Liver (tissue), 9 donors: ENCODE data around the gene FGF12. TPM values are rescaled to one million over a fixed set of nuclear protein-coding genes. Genes with fewer than 3 reads are reported as not detected.

Experiments used
- DNase-seq: peaks from one replicate; pipeline ENCODE4 v3.0.0-alpha.2; 2017; ENCODE audit warnings: low spot score
- H3K27ac ChIP-seq, 2 donors: one replicate each; pipeline ENCODE4 v1.7.0; 2013; ENCODE audit warnings: inconsistent platforms in 2 of 2, low read length in 2 of 2, control low read depth in 1 of 2, low read depth in 1 of 2, mild to moderate bottlenecking in 1 of 2
- H3K27me3 ChIP-seq, 4 donors: one replicate each; pipeline versions ENCODE4 v1.6.1 to v1.7.0; 2013; ENCODE audit warnings: low read length in 3 of 4, inconsistent platforms in 1 of 4, mild to moderate bottlenecking in 1 of 4, moderate library complexity in 1 of 4; ENCODE audit not compliant: control insufficient read depth in 4 of 4, insufficient read depth in 4 of 4
- H3K36me3 ChIP-seq, 4 donors: one replicate each; pipeline versions ENCODE4 v1.6.1 to v1.7.0; 2013; ENCODE audit warnings: low read length in 3 of 4, mild to moderate bottlenecking in 3 of 4, low read depth in 1 of 4, moderate library complexity in 1 of 4; ENCODE audit not compliant: control insufficient read depth in 4 of 4, insufficient read depth in 3 of 4
- H3K4me1 ChIP-seq, 4 donors: one replicate each; pipeline versions ENCODE4 v1.6.1 to v1.7.0; 2013; ENCODE audit warnings: low read length in 3 of 4, mild to moderate bottlenecking in 3 of 4, moderate library complexity in 1 of 4; ENCODE audit not compliant: control insufficient read depth in 4 of 4, insufficient read depth in 4 of 4
- H3K4me3 ChIP-seq, 3 donors: one replicate each; pipeline versions ENCODE4 v1.6.1 to v1.7.0; 2013; ENCODE audit warnings: low read length in 3 of 3, control low read depth in 1 of 3, low read depth in 1 of 3, mild to moderate bottlenecking in 1 of 3
- H3K9ac ChIP-seq, 2 donors: one replicate each; pipeline ENCODE4 v1.7.0; 2013; ENCODE audit warnings: low read length in 2 of 2, mild to moderate bottlenecking in 2 of 2, moderate library complexity in 2 of 2, control low read depth in 1 of 2, low read depth in 1 of 2
- H3K9me3 ChIP-seq, 4 donors: one replicate each; pipeline versions ENCODE4 v1.6.1 to v1.7.0; 2013; ENCODE audit warnings: low read length in 3 of 4; ENCODE audit not compliant: control insufficient read depth in 4 of 4
- EGR1 ChIP-seq, 2 donors: IDR thresholded peaks; 2 replicates each; pipeline ENCODE4 v1.6.1; 2016 to 2018; ENCODE audit warnings: antibody characterized with exemption in 2 of 2, low read depth in 2 of 2
- FOXA1 ChIP-seq: IDR thresholded peaks from 2 replicates; pipeline ENCODE4 v1.6.1; 2016; ENCODE audit warnings: antibody characterized with exemption
- FOXA2 ChIP-seq: IDR thresholded peaks from 2 replicates; pipeline ENCODE4 v1.6.1; 2016; ENCODE audit warnings: antibody characterized with exemption
- GABPA ChIP-seq, 2 donors: IDR thresholded peaks in 1 of 2; conservative IDR thresholded peaks in 1 of 2; 2 replicates each; pipeline ENCODE4 v1.6.1; 2016; ENCODE audit warnings: antibody characterized with exemption in 2 of 2, mild to moderate bottlenecking in 1 of 2, moderate library complexity in 1 of 2
- HNF4A ChIP-seq, 2 donors: conservative IDR thresholded peaks; 2 replicates each; pipeline ENCODE4 v1.6.1; 2016; ENCODE audit warnings: antibody characterized with exemption in 2 of 2, mild to moderate bottlenecking in 2 of 2
- HNF4G ChIP-seq: IDR thresholded peaks from 2 replicates; pipeline ENCODE4 v1.6.1; 2016; ENCODE audit warnings: antibody characterized with exemption
- JUND ChIP-seq, 2 donors: IDR thresholded peaks; 2 replicates each; pipeline ENCODE4 v1.6.1; 2016; ENCODE audit warnings: antibody characterized with exemption in 2 of 2
- NR2F2 ChIP-seq: IDR thresholded peaks from 2 replicates; pipeline ENCODE4 v1.6.1; 2016; ENCODE audit warnings: antibody characterized with exemption
- RAD21 ChIP-seq, 2 donors: IDR thresholded peaks; 2 replicates each; pipeline ENCODE4 v1.6.1; 2016; ENCODE audit warnings: antibody characterized with exemption in 2 of 2, mild to moderate bottlenecking in 2 of 2
- RXRA ChIP-seq, 2 donors: IDR thresholded peaks; 2 replicates each; pipeline ENCODE4 v1.6.1; 2017 to 2018; ENCODE audit warnings: antibody characterized with exemption in 2 of 2, mild to moderate bottlenecking in 1 of 2
- SP1 ChIP-seq: IDR thresholded peaks from 2 replicates; pipeline ENCODE4 v1.6.1; 2018; ENCODE audit warnings: antibody characterized with exemption, mild to moderate bottlenecking
- TAF1 ChIP-seq: conservative IDR thresholded peaks from 2 replicates; pipeline ENCODE4 v1.6.1; 2016; ENCODE audit warnings: antibody characterized with exemption, mild to moderate bottlenecking
- YY1 ChIP-seq: IDR thresholded peaks from 2 replicates; pipeline ENCODE4 v1.6.1; 2016; ENCODE audit warnings: antibody characterized with exemption, mild to moderate bottlenecking
- WGBS: extraction: QIAGEN DNeasy Blood & Tissue Kit; methylation state at CpG from one replicate; pipeline ENCODE4 v1.1.7; 2013; 5-methylcytosine and 5-hydroxymethylcytosine counted together
- polyA plus RNA-seq, 2 donors: library from polyadenylated mRNA; stranded (reverse) in 1 of 2; unstranded in 1 of 2; fragments of 200-250 nt in 1 of 2; fragments of >200 nt in 1 of 2; fragmentation: Nextera tagmentation in 1 of 2; extraction: Ambion mirVana in 1 of 2; gene quantifications; one replicate each; pipeline versions ENCODE4 v1.2.1 to v1.2.3, GENCODE V29; 2013 to 2015
- total RNA-seq, 2 donors: library from RNA; depleted of rRNA; stranded (reverse); fragments of >200 nt; gene quantifications; one replicate each; pipeline ENCODE4 v1.2.3, GENCODE V29; 2014
- TF ChIP-seq, protein P1 (sequence below): IDR thresholded peaks from 2 replicates; pipeline ENCODE4 v1.6.1; 2016; ENCODE audit warnings: antibody characterized with exemption
- TF ChIP-seq, protein P2 (sequence below): IDR thresholded peaks from 2 replicates; pipeline ENCODE4 v1.6.1; 2016; ENCODE audit warnings: antibody characterized with exemption
- TF ChIP-seq, protein P3 (sequence below): fragments of 150-350 bp; IDR thresholded peaks from 2 replicates; pipeline ENCODE4 v1.5.1; 2017; ENCODE audit warnings: improper control_type of control experiment, low read depth, low read length; ENCODE audit not compliant: missing input control
- TF ChIP-seq, protein P4 (sequence below): IDR thresholded peaks from 2 replicates; pipeline ENCODE4 v1.6.1; 2016; ENCODE audit warnings: antibody characterized with exemption, mild to moderate bottlenecking
- TF ChIP-seq, protein P5 (sequence below): IDR thresholded peaks from 2 replicates; pipeline ENCODE4 v1.6.1; 2016; ENCODE audit warnings: antibody characterized with exemption
- donor health status: healthy.
- donor health status: healthy.
- donor health status: healthy.
- donor health status: healthy.
- donor health status: healthy.

FGF12 gene
- total and polyA plus RNA-seq, 4 donors: 0.11 to 0.59 (median 0.19) TPM

DNA sequence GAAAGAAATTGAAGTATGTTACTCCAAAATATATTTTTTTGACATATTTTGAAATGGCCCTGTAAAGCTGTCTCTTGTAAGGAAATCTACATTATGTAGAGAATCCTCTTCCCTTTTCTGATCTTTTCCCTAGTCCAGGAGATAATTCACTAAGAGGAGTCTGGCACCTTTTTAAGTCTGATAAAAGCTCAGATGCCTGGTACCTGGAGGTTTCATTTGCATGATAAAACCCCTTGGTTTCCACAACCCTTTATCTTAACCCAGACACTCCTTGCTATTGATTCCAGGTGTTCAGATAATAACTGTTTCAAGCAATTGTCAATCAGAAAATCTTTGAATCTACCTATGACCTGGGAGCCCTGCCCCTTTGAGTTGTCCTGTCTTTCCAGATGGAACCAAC lies 26.5 kb downstream of the FGF12 start:
- Histone ChIP-seq H3K9me3 (no peaks in the 10 kb centered on the region), H3K27ac (no peak overlapping the region), H3K4me1 (no peaks in the 10 kb centered on the region), H3K4me3 (no peak overlapping the region), H3K9ac (no peak overlapping the region), H3K36me3 (no peaks in the 10 kb centered on the region), H3K27me3 (no peaks in the 10 kb centered on the region)
- TF ChIP-seq JUND (IDR thresholded peaks at IDR 0.05) (no peak), RAD21 (IDR thresholded peaks at IDR 0.05) (no peak), HNF4A (conservative IDR thresholded peaks at IDR 0.05) (no peak)
- TF ChIP-seq, protein P1, sequence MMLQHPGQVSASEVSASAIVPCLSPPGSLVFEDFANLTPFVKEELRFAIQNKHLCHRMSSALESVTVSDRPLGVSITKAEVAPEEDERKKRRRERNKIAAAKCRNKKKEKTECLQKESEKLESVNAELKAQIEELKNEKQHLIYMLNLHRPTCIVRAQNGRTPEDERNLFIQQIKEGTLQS: no peak
- TF ChIP-seq, protein P2, sequence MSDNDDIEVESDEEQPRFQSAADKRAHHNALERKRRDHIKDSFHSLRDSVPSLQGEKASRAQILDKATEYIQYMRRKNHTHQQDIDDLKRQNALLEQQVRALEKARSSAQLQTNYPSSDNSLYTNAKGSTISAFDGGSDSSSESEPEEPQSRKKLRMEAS: no peak
- TF ChIP-seq, protein P3, sequence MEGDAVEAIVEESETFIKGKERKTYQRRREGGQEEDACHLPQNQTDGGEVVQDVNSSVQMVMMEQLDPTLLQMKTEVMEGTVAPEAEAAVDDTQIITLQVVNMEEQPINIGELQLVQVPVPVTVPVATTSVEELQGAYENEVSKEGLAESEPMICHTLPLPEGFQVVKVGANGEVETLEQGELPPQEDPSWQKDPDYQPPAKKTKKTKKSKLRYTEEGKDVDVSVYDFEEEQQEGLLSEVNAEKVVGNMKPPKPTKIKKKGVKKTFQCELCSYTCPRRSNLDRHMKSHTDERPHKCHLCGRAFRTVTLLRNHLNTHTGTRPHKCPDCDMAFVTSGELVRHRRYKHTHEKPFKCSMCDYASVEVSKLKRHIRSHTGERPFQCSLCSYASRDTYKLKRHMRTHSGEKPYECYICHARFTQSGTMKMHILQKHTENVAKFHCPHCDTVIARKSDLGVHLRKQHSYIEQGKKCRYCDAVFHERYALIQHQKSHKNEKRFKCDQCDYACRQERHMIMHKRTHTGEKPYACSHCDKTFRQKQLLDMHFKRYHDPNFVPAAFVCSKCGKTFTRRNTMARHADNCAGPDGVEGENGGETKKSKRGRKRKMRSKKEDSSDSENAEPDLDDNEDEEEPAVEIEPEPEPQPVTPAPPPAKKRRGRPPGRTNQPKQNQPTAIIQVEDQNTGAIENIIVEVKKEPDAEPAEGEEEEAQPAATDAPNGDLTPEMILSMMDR: no peak
- no peak for DNase-seq

DNA sequence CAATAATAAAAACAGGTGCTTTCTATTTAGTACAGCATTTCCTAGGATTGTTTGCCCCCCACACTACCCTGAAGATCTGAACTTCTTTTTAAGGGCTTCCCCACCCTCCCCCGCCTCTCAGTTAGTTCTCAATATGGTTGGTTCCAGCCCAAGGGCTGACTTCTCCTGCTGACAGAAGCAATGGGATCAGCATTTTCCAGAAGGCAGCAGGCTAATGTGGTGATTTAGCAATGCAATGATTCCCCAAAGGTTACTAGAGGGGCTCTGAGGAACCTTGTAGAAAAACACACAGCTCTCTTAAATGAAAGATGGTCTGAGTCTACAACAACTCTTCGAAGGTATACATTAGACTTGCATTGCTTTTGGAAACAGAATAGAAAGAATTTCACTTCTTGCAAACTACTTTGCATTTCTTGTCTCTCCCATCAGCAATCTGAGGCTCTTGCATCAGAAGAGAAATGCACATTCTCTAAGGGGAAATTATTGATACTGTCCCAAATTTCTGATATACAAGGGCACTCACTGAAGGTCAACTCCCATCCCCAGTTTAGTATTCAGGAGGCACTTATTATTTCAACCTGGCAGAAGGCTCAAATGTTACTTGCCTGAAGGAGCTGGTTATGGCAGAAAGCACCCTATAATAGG lies 30.3 kb downstream of the FGF12 start:
- WGBS: 73% methylated on average over 2 of the region's 2 CpGs
- Histone ChIP-seq H3K27me3 (no peaks in the 10 kb centered on the region), H3K9ac (no peak overlapping the region), H3K4me3 (no peak overlapping the region), H3K27ac (no peak overlapping the region), H3K4me1 (no peaks in the 10 kb centered on the region), H3K36me3 (no peaks in the 10 kb centered on the region), H3K9me3 (no peaks in the 10 kb centered on the region)
- no peak for DNase-seq
- TF ChIP-seq NR2F2 (no peak), JUND (IDR thresholded peaks at IDR 0.05) (no peak), EGR1 (IDR thresholded peaks at IDR 0.05; ENCODE audit: low read depth in 2 of 2) (no peak), TAF1 (no peak), RXRA (IDR thresholded peaks at IDR 0.05) (no peak), HNF4A (conservative IDR thresholded peaks at IDR 0.05) (no peak), HNF4G (no peak), RAD21 (IDR thresholded peaks at IDR 0.05) (no peak), YY1 (no peak), SP1 (no peak), FOXA1 (no peak), FOXA2 (no peak), GABPA (IDR thresholded peaks at IDR 0.05 in 1 of 2, conservative IDR thresholded peaks at IDR 0.05 in 1 of 2) (no peak)
- TF ChIP-seq, protein P2: no peak
- TF ChIP-seq, protein P1: no peak
- TF ChIP-seq, protein P4, sequence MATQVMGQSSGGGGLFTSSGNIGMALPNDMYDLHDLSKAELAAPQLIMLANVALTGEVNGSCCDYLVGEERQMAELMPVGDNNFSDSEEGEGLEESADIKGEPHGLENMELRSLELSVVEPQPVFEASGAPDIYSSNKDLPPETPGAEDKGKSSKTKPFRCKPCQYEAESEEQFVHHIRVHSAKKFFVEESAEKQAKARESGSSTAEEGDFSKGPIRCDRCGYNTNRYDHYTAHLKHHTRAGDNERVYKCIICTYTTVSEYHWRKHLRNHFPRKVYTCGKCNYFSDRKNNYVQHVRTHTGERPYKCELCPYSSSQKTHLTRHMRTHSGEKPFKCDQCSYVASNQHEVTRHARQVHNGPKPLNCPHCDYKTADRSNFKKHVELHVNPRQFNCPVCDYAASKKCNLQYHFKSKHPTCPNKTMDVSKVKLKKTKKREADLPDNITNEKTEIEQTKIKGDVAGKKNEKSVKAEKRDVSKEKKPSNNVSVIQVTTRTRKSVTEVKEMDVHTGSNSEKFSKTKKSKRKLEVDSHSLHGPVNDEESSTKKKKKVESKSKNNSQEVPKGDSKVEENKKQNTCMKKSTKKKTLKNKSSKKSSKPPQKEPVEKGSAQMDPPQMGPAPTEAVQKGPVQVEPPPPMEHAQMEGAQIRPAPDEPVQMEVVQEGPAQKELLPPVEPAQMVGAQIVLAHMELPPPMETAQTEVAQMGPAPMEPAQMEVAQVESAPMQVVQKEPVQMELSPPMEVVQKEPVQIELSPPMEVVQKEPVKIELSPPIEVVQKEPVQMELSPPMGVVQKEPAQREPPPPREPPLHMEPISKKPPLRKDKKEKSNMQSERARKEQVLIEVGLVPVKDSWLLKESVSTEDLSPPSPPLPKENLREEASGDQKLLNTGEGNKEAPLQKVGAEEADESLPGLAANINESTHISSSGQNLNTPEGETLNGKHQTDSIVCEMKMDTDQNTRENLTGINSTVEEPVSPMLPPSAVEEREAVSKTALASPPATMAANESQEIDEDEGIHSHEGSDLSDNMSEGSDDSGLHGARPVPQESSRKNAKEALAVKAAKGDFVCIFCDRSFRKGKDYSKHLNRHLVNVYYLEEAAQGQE: no peak
- TF ChIP-seq, protein P3: no peak
- TF ChIP-seq, protein P5, sequence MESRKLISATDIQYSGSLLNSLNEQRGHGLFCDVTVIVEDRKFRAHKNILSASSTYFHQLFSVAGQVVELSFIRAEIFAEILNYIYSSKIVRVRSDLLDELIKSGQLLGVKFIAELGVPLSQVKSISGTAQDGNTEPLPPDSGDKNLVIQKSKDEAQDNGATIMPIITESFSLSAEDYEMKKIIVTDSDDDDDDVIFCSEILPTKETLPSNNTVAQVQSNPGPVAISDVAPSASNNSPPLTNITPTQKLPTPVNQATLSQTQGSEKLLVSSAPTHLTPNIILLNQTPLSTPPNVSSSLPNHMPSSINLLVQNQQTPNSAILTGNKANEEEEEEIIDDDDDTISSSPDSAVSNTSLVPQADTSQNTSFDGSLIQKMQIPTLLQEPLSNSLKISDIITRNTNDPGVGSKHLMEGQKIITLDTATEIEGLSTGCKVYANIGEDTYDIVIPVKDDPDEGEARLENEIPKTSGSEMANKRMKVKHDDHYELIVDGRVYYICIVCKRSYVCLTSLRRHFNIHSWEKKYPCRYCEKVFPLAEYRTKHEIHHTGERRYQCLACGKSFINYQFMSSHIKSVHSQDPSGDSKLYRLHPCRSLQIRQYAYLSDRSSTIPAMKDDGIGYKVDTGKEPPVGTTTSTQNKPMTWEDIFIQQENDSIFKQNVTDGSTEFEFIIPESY: no peak
